Stimulated activated naive B cell treated with anti-CD40 and anti-IgM and Interleukin-4, amounts not matched to agents 10 μg/mL and 1 μg/mL and 100 μg/mL, for 72 hours (primary cell): ENCODE results near the gene HS6ST1.
"Not testable (repeated sequence)": the region's sequence is repeated elsewhere in the genome, so short reads cannot be mapped to it uniquely, and the experiment has no call there.

ENCODE experiments used
- ATAC-seq, 2 donors: fragments of 150-1000 bp; cut with Tn5 transposase; replicated peaks; 2 replicates each; pipeline ENCODE4 v1.10.0; 2021; ENCODE audit warnings: moderate library complexity in 1 of 2
- DNase-seq: peaks from one replicate; pipeline ENCODE4 v3.0.0; 2021
- H3K27ac Mint-ChIP-seq: one replicate; pipeline ENCODE4 v1.8.0; 2022; ENCODE audit warnings: mild to moderate bottlenecking, mixed read lengths
- H3K27me3 Mint-ChIP-seq, 2 donors: one replicate each; pipeline ENCODE4 v1.8.0; 2022; ENCODE audit warnings: mixed read lengths in 2 of 2
- H3K36me3 Mint-ChIP-seq, 2 donors: one replicate each; pipeline ENCODE4 v1.8.0; 2022; ENCODE audit warnings: mixed read lengths in 2 of 2, mild to moderate bottlenecking in 1 of 2
- H3K4me1 Mint-ChIP-seq, 2 donors: one replicate each; pipeline ENCODE4 v1.8.0; 2022; ENCODE audit warnings: mixed read lengths in 2 of 2, mild to moderate bottlenecking in 1 of 2
- H3K4me3 Mint-ChIP-seq, 2 donors: one replicate each; pipeline ENCODE4 v1.8.0; 2022; ENCODE audit warnings: mild to moderate bottlenecking in 2 of 2, mixed read lengths in 2 of 2, moderate library complexity in 1 of 2
- H3K9me3 Mint-ChIP-seq, 2 donors: one replicate each; pipeline ENCODE4 v1.8.0; 2022; ENCODE audit warnings: mixed read lengths in 2 of 2, mild to moderate bottlenecking in 1 of 2

HS6ST1 gene

GRCh38 chr2:128265608-128265993, 53.1 kb downstream of the HS6ST1 start:
- not testable (repeated sequence) for H3K4me1 Mint-ChIP-seq, ATAC-seq, H3K27ac Mint-ChIP-seq, H3K4me3 Mint-ChIP-seq, H3K27me3 Mint-ChIP-seq, H3K9me3 Mint-ChIP-seq, DNase-seq
- peaks cover 9 to 11% of the 10 kb centered on the region in 2 donors for H3K36me3 Mint-ChIP-seq

- Mint-ChIP-seq H3K27ac (no peak overlapping the region), H3K36me3 (peaks cover 8 to 11% of the 10 kb centered on the region in 2 donors)
- no peak for ATAC-seq
These were observed 53.6 kb downstream of the HS6ST1 start for GRCh38 chr2:128264881-128265607.

GRCh38 chr2:128263902-128264331, 54.8 kb downstream of the HS6ST1 start:
- H3K36me3 Mint-ChIP-seq = peaks cover 7 to 10% of the 10 kb centered on the region in 2 donors
- ATAC-seq = no peak
- no peak overlapping the region for H3K27ac Mint-ChIP-seq

More at GRCh38 chr2:128264881-128265607, 53.6 kb downstream of the HS6ST1 start:
- Mint-ChIP-seq H3K4me1 (peaks cover 0 to 7% of the 10 kb centered on the region in 2 donors), H3K9me3 (no peaks in the 10 kb centered on the region), H3K27me3 (no peaks in the 10 kb centered on the region), H3K4me3 (no peak overlapping the region)
- no peak for DNase-seq

GRCh38 chr2:128262315-128263253, 56.1 kb downstream of the HS6ST1 start:
- no peaks in the 10 kb centered on the region for H3K9me3 Mint-ChIP-seq
- peak overlapping the region; percentile 25 for H3K27ac Mint-ChIP-seq

More at GRCh38 chr2:128263902-128264331, 54.8 kb downstream of the HS6ST1 start:
- DNase-seq = no peak
- Mint-ChIP-seq H3K4me1 (peaks cover 0 to 7% of the 10 kb centered on the region in 2 donors), H3K4me3 (no peak overlapping the region), H3K9me3 (no peaks in the 10 kb centered on the region), H3K27me3 (no peaks in the 10 kb centered on the region)

GRCh38 chr2:128261245-128262128, 57.2 kb downstream of the HS6ST1 start:
- no peaks in the 10 kb centered on the region for H3K27me3 Mint-ChIP-seq
- no peak overlapping the region for H3K4me3 Mint-ChIP-seq
- no peak overlapping the region for H3K27ac Mint-ChIP-seq
- H3K9me3 Mint-ChIP-seq = no peaks in the 10 kb centered on the region
- no peak for DNase-seq
- no peak for ATAC-seq
- H3K4me1 Mint-ChIP-seq = peaks cover 0 to 6% of the 10 kb centered on the region in 2 donors
- peaks cover 3 to 4% of the 10 kb centered on the region in 2 donors for H3K36me3 Mint-ChIP-seq

More at GRCh38 chr2:128262315-128263253, 56.1 kb downstream of the HS6ST1 start:
- H3K36me3 Mint-ChIP-seq = peaks cover 4 to 6% of the 10 kb centered on the region in 2 donors
- no peak for DNase-seq
- peaks cover 0 to 7% of the 10 kb centered on the region in 2 donors for H3K4me1 Mint-ChIP-seq
- no peaks in the 10 kb centered on the region for H3K27me3 Mint-ChIP-seq
- ATAC-seq = peak in 1 of 2 donors; percentile 14
- no peak overlapping the region for H3K4me3 Mint-ChIP-seq

- H3K27me3 Mint-ChIP-seq = no peaks in the 10 kb centered on the region
- peaks cover 0 to 6% of the 10 kb centered on the region in 2 donors for H3K4me1 Mint-ChIP-seq
- H3K9me3 Mint-ChIP-seq = peaks cover 0 to under 1% of the 10 kb centered on the region in 2 donors
- ATAC-seq (no peak), DNase-seq (no peak)
- no peak overlapping the region for H3K4me3 Mint-ChIP-seq
- H3K36me3 Mint-ChIP-seq = peaks cover 0 to 4% of the 10 kb centered on the region in 2 donors
- H3K27ac Mint-ChIP-seq = no peak overlapping the region
These were observed 58.2 kb downstream of the HS6ST1 start for GRCh38 chr2:128260239-128261138.

GRCh38 chr2:128259585-128259984, 59.1 kb downstream of the HS6ST1 start:
- Mint-ChIP-seq H3K9me3 (peaks cover 0 to 3% of the 10 kb centered on the region in 2 donors), H3K4me1 (peaks cover 0 to 3% of the 10 kb centered on the region in 2 donors), H3K27ac (no peak overlapping the region), H3K36me3 (peaks cover 0 to 4% of the 10 kb centered on the region in 2 donors), H3K4me3 (no peak overlapping the region), H3K27me3 (no peaks in the 10 kb centered on the region)
- no peak for ATAC-seq
- DNase-seq = no peak

- H3K27ac Mint-ChIP-seq = no peak overlapping the region
These were observed 60.5 kb downstream of the HS6ST1 start for GRCh38 chr2:128258218-128258617.

GRCh38 chr2:128252501-128252900, 66.2 kb downstream of the HS6ST1 start:
- Mint-ChIP-seq H3K9me3 (peaks cover 0 to 3% of the 10 kb centered on the region in 2 donors), H3K27me3 (no peaks in the 10 kb centered on the region), H3K36me3 (no peaks in the 10 kb centered on the region), H3K27ac (no peak overlapping the region), H3K4me3 (no peak overlapping the region), H3K4me1 (no peaks in the 10 kb centered on the region)
- DNase-seq (no peak), ATAC-seq (no peak)

More at GRCh38 chr2:128258218-128258617, 60.5 kb downstream of the HS6ST1 start:
- H3K36me3 Mint-ChIP-seq = peaks cover 0 to 4% of the 10 kb centered on the region in 2 donors
- H3K9me3 Mint-ChIP-seq = peaks cover 0 to 3% of the 10 kb centered on the region in 2 donors
- no peak for ATAC-seq
- no peaks in the 10 kb centered on the region for H3K27me3 Mint-ChIP-seq
- H3K4me3 Mint-ChIP-seq = no peak overlapping the region
- H3K4me1 Mint-ChIP-seq = peaks cover 0 to 3% of the 10 kb centered on the region in 2 donors
- no peak for DNase-seq

- not testable (repeated sequence) for H3K36me3 Mint-ChIP-seq, DNase-seq, H3K27me3 Mint-ChIP-seq, H3K9me3 Mint-ChIP-seq, H3K27ac Mint-ChIP-seq, ATAC-seq, H3K4me1 Mint-ChIP-seq, H3K4me3 Mint-ChIP-seq
These were observed 66.6 kb downstream of the HS6ST1 start for GRCh38 chr2:128252086-128252485.

GRCh38 chr2:128250229-128251025, 68.2 kb downstream of the HS6ST1 start:
- no peak overlapping the region for H3K27ac Mint-ChIP-seq
- H3K27me3 Mint-ChIP-seq = no peaks in the 10 kb centered on the region
- no peak overlapping the region for H3K4me3 Mint-ChIP-seq
- ATAC-seq = no peak
- no peak for DNase-seq
- no peaks in the 10 kb centered on the region for H3K36me3 Mint-ChIP-seq
- H3K9me3 Mint-ChIP-seq = peaks cover 0 to 2% of the 10 kb centered on the region in 2 donors
- no peaks in the 10 kb centered on the region for H3K4me1 Mint-ChIP-seq

GRCh38 chr2:128249555-128249954, 69.1 kb downstream of the HS6ST1 start:
- Mint-ChIP-seq H3K4me1 (no peaks in the 10 kb centered on the region), H3K36me3 (no peaks in the 10 kb centered on the region), H3K9me3 (no peaks in the 10 kb centered on the region), H3K4me3 (no peak overlapping the region), H3K27ac (no peak overlapping the region), H3K27me3 (no peaks in the 10 kb centered on the region)
- ATAC-seq = no peak
- no peak for DNase-seq
